ENCODE results near the gene SRRM3.
A peak's percentile ranks its signal among the peaks of the same experiment; 100 is the strongest.
"Not testable (repeated sequence)": the region's sequence is repeated elsewhere in the genome, so short reads cannot be mapped to it uniquely, and the experiment has no call there.

The SRRM3 gene

GRCh38 chr7:76285604-76286374, 84.1 kb downstream of the SRRM3 start:
- DNase-seq (ENCODE audit: low read depth) = no peak
- no peak overlapping the region for H3K4me3 ChIP-seq (ENCODE audit: low read depth, low read length)
- no peak for TF ChIP-seq POLR2A (IDR thresholded peaks at IDR 0.05; ENCODE audit: extremely low read depth, insufficient read length)
- TF ChIP-seq MAX (IDR thresholded peaks at IDR 0.05; ENCODE audit: low read depth, low read length) = no peak
- no peak for TF ChIP-seq MYC (IDR thresholded peaks at IDR 0.05; ENCODE audit: low read depth, low read length)
- TF ChIP-seq CTCF (IDR thresholded peaks at IDR 0.05; ENCODE audit: low read depth, low read length) = no peak

- TF ChIP-seq MAX (IDR thresholded peaks at IDR 0.05; ENCODE audit: low read depth, low read length) = no peak
- no peak for TF ChIP-seq POLR2A (IDR thresholded peaks at IDR 0.05; ENCODE audit: extremely low read depth, insufficient read length)
- no peak for TF ChIP-seq MYC (IDR thresholded peaks at IDR 0.05; ENCODE audit: low read depth, low read length)
- TF ChIP-seq CTCF (IDR thresholded peaks at IDR 0.05; ENCODE audit: low read depth, low read length) = no peak
- H3K4me3 ChIP-seq (ENCODE audit: low read depth, low read length) = no peak overlapping the region
- no peak for DNase-seq (ENCODE audit: low read depth)
Observed at GRCh38 chr7:76286842-76287403, 85.2 kb downstream of the SRRM3 start.

GRCh38 chr7:76290847-76291350, 89.2 kb downstream of the SRRM3 start:
- not testable (repeated sequence) for H3K4me3 ChIP-seq (ENCODE audit: low read depth, low read length); DNase-seq (ENCODE audit: low read depth)

- peak overlapping the region; percentile 56 for H3K4me3 ChIP-seq (ENCODE audit: low read depth, low read length)
- TF ChIP-seq CTCF (IDR thresholded peaks at IDR 0.05; ENCODE audit: low read depth, low read length) (peak; percentile 96), MYC (IDR thresholded peaks at IDR 0.05; ENCODE audit: low read depth, low read length) (peak; percentile 91), MAX (IDR thresholded peaks at IDR 0.05; ENCODE audit: low read depth, low read length) (peak; percentile 89), POLR2A (IDR thresholded peaks at IDR 0.05; ENCODE audit: extremely low read depth, insufficient read length) (peak; percentile 28)
- DNase-seq (ENCODE audit: low read depth) = peak; percentile 97
Observed at GRCh38 chr7:76291351-76292212, 89.9 kb downstream of the SRRM3 start.

- TF ChIP-seq MYC (IDR thresholded peaks at IDR 0.05; ENCODE audit: low read depth, low read length) (no peak), POLR2A (IDR thresholded peaks at IDR 0.05; ENCODE audit: extremely low read depth, insufficient read length) (no peak), CTCF (IDR thresholded peaks at IDR 0.05; ENCODE audit: low read depth, low read length) (no peak), MAX (IDR thresholded peaks at IDR 0.05; ENCODE audit: low read depth, low read length) (no peak)
- peak; percentile 74 for DNase-seq (ENCODE audit: low read depth)
Observed at GRCh38 chr7:76292213-76292573, 90.5 kb downstream of the SRRM3 start.

GRCh38 chr7:76292911-76293310, 91.2 kb downstream of the SRRM3 start:
- not testable (repeated sequence) for DNase-seq (ENCODE audit: low read depth); H3K4me3 ChIP-seq (ENCODE audit: low read depth, low read length)

More at GRCh38 chr7:76292213-76292573, 90.5 kb downstream of the SRRM3 start:
- H3K4me3 ChIP-seq (ENCODE audit: low read depth, low read length) = peak overlapping the region; percentile 56

Data from NB4 (cell line).